Measurements from ENCODE around the gene SIAH1. TPM values are rescaled to one million over a fixed set of nuclear protein-coding genes. Genes with fewer than 3 reads are reported as not detected.

SIAH1 gene
- total RNA-seq, 4 donors from 2014 or later = 13.1 to 24.4 (median 16.5) TPM

DNA sequence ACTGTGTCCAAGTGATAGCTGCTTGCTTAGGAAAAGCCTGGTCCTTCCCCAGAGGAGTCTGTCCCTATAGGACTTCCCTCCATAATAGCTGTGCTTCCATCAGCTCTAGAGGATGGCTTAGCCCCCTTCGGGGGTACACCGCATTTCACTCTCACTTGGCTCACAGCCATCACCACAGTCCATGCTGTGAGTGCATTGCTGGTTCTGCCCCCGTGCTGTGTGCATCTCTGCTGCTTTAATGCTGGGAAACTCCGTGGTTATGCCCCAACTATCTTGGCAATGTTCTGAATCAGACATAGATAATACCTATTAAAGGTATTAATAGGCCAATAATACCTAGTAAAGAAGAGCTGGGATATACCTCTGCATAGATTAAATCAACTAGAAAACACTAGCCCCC, 58.3 kb downstream of the SIAH1 start:
- H3K36me3 ChIP-seq = peaks cover 0 to 42% (median 0%) of the 10 kb centered on the region in 3 donors
- H3K9me3 ChIP-seq = no peaks in the 10 kb centered on the region
- no peak overlapping the region for H3K27ac ChIP-seq
- 69 to 96% methylated on average over 3 to 4 of the region's 4 CpGs for WGBS, 2 donors
- peaks cover 0 to 17% (median 0%) of the 10 kb centered on the region in 3 donors for H3K4me1 ChIP-seq
- TF ChIP-seq, protein P1, sequence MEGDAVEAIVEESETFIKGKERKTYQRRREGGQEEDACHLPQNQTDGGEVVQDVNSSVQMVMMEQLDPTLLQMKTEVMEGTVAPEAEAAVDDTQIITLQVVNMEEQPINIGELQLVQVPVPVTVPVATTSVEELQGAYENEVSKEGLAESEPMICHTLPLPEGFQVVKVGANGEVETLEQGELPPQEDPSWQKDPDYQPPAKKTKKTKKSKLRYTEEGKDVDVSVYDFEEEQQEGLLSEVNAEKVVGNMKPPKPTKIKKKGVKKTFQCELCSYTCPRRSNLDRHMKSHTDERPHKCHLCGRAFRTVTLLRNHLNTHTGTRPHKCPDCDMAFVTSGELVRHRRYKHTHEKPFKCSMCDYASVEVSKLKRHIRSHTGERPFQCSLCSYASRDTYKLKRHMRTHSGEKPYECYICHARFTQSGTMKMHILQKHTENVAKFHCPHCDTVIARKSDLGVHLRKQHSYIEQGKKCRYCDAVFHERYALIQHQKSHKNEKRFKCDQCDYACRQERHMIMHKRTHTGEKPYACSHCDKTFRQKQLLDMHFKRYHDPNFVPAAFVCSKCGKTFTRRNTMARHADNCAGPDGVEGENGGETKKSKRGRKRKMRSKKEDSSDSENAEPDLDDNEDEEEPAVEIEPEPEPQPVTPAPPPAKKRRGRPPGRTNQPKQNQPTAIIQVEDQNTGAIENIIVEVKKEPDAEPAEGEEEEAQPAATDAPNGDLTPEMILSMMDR (IDR thresholded peaks at IDR 0.05) = no peak
- no peak for TF ChIP-seq POLR2A (IDR thresholded peaks at IDR 0.05)
- DNase-seq = no peak
- no peak overlapping the region for H3K4me3 ChIP-seq
- H3K27me3 ChIP-seq = no peaks in the 10 kb centered on the region
- intact Hi-C loops (cut with DNase I) = no loop called here

DNA sequence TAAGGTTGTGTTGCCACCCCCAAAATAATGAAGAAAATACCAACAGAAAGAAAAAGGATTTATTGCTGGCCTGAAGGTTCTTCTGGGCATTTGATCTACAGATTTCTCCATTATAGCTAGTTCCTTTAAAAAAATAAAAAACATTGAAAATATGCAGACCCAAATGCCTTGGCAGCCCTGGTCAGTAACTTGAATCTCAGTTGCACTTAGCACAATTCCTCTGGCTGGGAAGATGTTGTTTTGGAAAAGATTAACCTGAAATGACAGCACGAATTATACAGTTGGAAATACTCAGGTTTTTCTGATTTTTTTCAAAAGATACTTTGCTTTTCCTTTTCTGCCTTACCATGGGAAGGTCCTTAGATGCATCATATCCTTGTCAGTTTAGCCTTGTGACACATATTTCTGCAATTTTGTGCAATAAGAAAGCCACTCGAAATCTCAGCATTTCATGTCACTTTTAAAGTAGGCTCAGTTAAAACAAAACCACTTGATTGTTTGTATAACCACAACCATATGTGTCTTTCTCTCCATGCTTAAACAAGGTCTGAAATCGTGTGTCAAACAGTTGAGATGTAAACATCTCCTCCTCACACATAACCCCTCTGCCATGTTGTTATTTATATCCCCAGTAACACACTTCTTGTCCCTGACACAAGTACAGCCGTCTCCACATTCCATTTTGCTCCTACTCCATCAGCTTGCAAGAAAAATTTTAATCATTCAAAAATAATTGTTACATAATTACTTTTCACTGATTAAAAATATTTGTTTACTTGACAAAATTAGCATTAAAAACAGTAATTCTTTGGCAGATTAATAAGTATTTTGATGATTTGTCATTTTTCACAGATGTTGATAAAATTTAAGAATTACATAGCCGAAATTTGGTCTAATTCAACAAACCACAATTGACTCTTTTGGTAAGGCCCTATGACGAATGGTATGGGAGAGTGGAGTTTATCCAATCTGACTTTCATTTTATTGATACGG, 61.1 kb downstream of the SIAH1 start:
- no peak for DNase-seq
- no peaks in the 10 kb centered on the region for H3K9me3 ChIP-seq
- TF ChIP-seq POLR2A (IDR thresholded peaks at IDR 0.05) = no peak
- TF ChIP-seq, protein P1 (IDR thresholded peaks at IDR 0.05) = no peak
- WGBS, 2 donors = 76 to 79% methylated on average over 7 of the region's 7 CpGs
- intact Hi-C loops (cut with DNase I) = no loop called here
- no peak overlapping the region for H3K27ac ChIP-seq
- H3K27me3 ChIP-seq = no peaks in the 10 kb centered on the region
- H3K36me3 ChIP-seq = peaks cover 0 to 50% (median 0%) of the 10 kb centered on the region in 3 donors
- H3K4me3 ChIP-seq = no peak overlapping the region
- H3K4me1 ChIP-seq = peaks cover 0 to 23% (median 3%) of the 10 kb centered on the region in 3 donors

DNA sequence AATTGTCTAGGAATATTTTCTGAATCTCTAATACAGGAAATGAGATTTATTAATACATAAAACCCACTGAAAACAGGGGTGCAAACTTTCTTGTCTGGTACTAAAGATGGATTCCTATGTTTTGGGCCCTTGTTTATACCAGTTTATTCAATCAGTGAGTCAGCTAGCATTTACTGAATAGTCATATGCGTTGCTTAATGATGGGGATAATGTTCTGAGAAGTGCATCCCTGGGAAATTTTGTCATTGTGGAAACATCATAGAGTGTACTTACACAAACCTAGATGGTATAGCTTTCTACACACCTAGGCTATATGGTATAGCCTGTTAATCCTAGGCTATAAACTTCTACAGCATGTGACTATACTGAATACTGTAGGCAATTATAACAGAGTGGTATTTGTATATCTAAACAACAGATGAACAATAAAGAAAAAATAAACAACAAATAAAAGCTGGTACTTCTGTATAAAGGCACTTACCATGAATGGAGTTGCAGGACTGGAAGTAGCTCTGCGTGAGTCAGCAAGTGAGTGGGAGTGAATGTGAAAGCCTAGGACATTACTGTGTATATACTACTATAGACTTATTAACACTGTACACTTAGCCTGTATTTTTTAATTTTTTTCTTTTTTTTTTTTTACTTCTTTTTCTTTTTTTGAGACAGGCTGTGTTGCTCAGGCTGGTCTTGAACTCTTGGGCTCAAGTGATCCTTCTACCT, 63.7 kb downstream of the SIAH1 start:
- no peaks in the 10 kb centered on the region for H3K9me3 ChIP-seq
- no peak overlapping the region for H3K27ac ChIP-seq
- peaks cover 4 to 42% (median 5%) of the 10 kb centered on the region in 3 donors for H3K4me1 ChIP-seq
- TF ChIP-seq, protein P1 (IDR thresholded peaks at IDR 0.05) = no peak
- no peak for TF ChIP-seq POLR2A (IDR thresholded peaks at IDR 0.05)
- H3K36me3 ChIP-seq = peaks cover 0 to 60% (median 0%) of the 10 kb centered on the region in 3 donors
- WGBS, 2 donors = 61 to 74% methylated on average over 2 of the region's 2 CpGs
- intact Hi-C loops (cut with DNase I) = no loop called here
- no peak for DNase-seq
- H3K4me3 ChIP-seq = no peak overlapping the region
- no peaks in the 10 kb centered on the region for H3K27me3 ChIP-seq

DNA sequence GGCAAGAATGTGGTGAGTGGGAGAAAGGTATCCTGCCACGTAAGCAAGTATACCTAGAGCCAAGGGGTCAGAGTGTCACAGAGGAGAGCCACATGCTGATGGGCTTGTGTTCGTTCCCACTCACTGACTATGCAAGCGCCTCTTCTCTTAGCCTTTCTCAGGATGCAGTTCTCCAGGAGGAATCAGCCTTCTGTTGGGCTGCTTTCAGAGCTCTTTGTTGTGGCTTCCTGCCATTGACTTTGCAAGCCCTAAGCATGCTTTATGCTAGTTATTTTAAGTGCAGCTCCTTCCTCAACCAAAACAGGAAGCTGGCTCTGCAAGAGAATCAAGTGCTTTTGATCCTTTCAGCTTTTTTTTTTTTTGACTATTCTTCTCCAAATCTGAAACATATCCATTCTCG, 66.6 kb downstream of the SIAH1 start:
- peaks cover 4 to 42% (median 5%) of the 10 kb centered on the region in 3 donors for H3K4me1 ChIP-seq
- no peak for DNase-seq
- intact Hi-C loops (cut with DNase I) = no loop called here
- 45 to 55% methylated on average over 4 of the region's 4 CpGs for WGBS, 2 donors
- H3K36me3 ChIP-seq = peaks cover 0 to 60% (median 0%) of the 10 kb centered on the region in 3 donors
- H3K27ac ChIP-seq = peak overlapping the region in 3 of 4 donors; percentile 3 to 19 (median 18)
- H3K4me3 ChIP-seq = no peak overlapping the region
- peaks cover 0 to under 1% (median 0%) of the 10 kb centered on the region in 3 donors for H3K9me3 ChIP-seq
- H3K27me3 ChIP-seq = no peaks in the 10 kb centered on the region
- no peak for TF ChIP-seq POLR2A (IDR thresholded peaks at IDR 0.05)
- TF ChIP-seq, protein P1 (IDR thresholded peaks at IDR 0.05) = no peak
